GM23338 (cell line): ENCODE data around the gene NIPA2. TPM values are rescaled to one million over a fixed set of nuclear protein-coding genes. Genes with fewer than 3 reads are reported as not detected.

Experiments
- EZH2 ChIP-seq: fragments of 200-600 bp; sonication (generic); IDR thresholded peaks from one replicate; pipeline ENCODE4 v1.8.0; 2017; ENCODE audit warnings: antibody characterized with exemption, mild to moderate bottlenecking, low read depth; ENCODE audit not compliant: unreplicated experiment
- EZH2phosphoT487 ChIP-seq: fragments of 200-600 bp; sonication (generic); IDR thresholded peaks from one replicate; pipeline ENCODE4 v1.8.1; 2018; ENCODE audit warnings: antibody characterized with exemption; ENCODE audit not compliant: unreplicated experiment
- REST ChIP-seq: IDR thresholded peaks from one replicate; pipeline ENCODE4 v1.6.1; 2018; ENCODE audit warnings: antibody characterized with exemption; ENCODE audit not compliant: unreplicated experiment
- STAT1 ChIP-seq: IDR thresholded peaks from one replicate; pipeline ENCODE4 v1.6.1; 2016; ENCODE audit warnings: antibody characterized with exemption; ENCODE audit not compliant: unreplicated experiment
- ZNF462 ChIP-seq: fragments of 250-450 bp; sonication (Bioruptor Pico); IDR thresholded peaks from 2 replicates; pipeline ENCODE4 v1.5.0; 2020; ENCODE audit warnings: mild to moderate bottlenecking, moderate library complexity
- polyA plus RNA-seq: library from polyadenylated mRNA; unstranded; fragments of >200 nt; fragmentation: Nextera tagmentation; extraction: Ambion mirVana; gene quantifications from 2 replicates; pipeline ENCODE4 v1.2.1, GENCODE V29; 2016
- total RNA-seq: library from RNA; depleted of rRNA; stranded (reverse); fragments of >200 nt; shearing (Covaris generic); gene quantifications from 2 replicates; pipeline ENCODE4 v1.2.3, GENCODE V29; 2014
- TF ChIP-seq, protein P1 (sequence below), 2 experiments: fragments of 200-600 bp in 1 of 2; sonication (generic) in 1 of 2; conservative IDR thresholded peaks; 2 replicates each; pipeline versions ENCODE4 v1.5.1 to v1.6.1; 2016 to 2017; ENCODE audit warnings: antibody characterized with exemption in 2 of 2, low read depth in 2 of 2, mild to moderate bottlenecking in 2 of 2, moderate library complexity in 1 of 2

The NIPA2 gene
- total and polyA plus RNA-seq, 2 experiments from 2014 or later = 35.0 to 105 TPM

DNA sequence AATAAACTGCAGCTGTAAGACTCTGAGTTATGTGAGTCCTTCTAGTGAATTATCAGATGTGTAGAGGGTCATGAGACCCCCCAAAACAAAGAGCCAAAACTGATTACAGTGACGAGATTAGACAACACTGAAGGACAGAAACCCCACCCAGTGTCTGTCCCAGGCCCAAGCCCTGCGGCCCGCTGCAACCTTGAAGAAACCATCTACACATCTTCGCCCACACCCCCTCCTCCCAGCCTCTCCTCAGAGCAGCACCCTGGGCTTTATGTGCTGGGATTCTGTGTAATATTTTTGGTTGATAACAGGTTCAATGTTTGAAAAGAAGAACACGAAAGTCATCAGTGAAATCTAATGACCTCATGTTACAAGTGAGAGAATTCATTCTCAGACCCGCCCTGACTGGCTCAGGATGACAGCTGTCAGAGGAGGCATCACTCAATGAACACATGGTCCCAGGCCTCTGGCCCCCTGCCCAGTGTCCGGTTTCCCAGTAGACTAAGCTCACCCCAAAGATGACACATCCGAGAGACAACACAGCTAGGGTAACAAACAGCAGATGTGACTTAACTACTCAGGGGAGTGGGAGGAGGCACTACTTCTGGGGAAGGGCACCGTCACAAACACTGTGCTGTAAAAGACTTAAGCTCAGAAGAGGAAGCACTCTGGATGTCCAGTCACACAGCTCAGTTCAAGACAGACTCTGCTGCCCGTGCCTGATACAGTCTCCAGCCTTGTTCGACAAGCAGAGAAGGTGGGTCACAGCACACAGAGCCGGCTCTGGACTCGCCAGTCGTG, 48.9 kb downstream of the NIPA2 start (continued):
- no peak for TF ChIP-seq ZNF462 (CRISPR knock-in tag)
- TF ChIP-seq EZH2 = no peak
- TF ChIP-seq, protein P1, sequence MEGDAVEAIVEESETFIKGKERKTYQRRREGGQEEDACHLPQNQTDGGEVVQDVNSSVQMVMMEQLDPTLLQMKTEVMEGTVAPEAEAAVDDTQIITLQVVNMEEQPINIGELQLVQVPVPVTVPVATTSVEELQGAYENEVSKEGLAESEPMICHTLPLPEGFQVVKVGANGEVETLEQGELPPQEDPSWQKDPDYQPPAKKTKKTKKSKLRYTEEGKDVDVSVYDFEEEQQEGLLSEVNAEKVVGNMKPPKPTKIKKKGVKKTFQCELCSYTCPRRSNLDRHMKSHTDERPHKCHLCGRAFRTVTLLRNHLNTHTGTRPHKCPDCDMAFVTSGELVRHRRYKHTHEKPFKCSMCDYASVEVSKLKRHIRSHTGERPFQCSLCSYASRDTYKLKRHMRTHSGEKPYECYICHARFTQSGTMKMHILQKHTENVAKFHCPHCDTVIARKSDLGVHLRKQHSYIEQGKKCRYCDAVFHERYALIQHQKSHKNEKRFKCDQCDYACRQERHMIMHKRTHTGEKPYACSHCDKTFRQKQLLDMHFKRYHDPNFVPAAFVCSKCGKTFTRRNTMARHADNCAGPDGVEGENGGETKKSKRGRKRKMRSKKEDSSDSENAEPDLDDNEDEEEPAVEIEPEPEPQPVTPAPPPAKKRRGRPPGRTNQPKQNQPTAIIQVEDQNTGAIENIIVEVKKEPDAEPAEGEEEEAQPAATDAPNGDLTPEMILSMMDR (conservative IDR thresholded peaks at IDR 0.05; ENCODE audit: low read depth in 2 of 2) = no peak
- TF ChIP-seq STAT1 = no peak
- no peak for TF ChIP-seq REST
- no peak for TF ChIP-seq EZH2phosphoT487
